ENCODE data around the gene ITIH3. TPM values are rescaled to one million over a fixed set of nuclear protein-coding genes. Genes with fewer than 3 reads are reported as not detected.

Gene ITIH3
- total RNA-seq, 1 experiment from 2014 or later = not detected

DNA sequence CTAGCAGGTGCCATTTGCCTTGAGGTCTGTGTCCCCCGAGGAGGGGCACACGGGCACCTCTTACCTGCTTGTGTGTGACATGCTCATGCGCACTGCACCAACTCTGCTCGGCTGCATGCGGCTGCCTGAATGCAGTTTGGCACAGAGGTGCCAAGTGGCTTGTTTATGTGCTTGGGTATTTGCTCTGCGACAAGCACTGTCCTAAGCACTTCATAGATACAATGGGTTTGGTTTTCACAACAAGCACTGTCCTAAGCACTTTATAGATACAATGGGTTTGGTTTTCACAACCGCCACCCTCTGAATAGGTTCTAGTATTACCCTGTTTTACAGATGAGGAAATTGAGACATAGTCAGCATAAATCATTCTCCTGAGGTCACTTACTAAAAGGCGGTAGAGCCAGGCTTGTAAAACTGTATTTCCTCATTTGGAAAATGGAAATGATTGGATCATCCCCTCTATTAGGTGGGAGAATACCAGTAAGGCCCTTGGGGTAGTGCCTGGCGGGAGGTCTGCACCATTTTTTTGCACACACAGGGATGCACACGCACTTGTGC lies 35.4 kb downstream of the ITIH3 start:
- no peak overlapping the region for H3K4me3 ChIP-seq
- no peaks in the 10 kb centered on the region for H3K36me3 ChIP-seq
- DNase-seq = no peak
- H3K9me3 ChIP-seq = no peaks in the 10 kb centered on the region
- no peaks in the 10 kb centered on the region for H3K27me3 ChIP-seq

DNA sequence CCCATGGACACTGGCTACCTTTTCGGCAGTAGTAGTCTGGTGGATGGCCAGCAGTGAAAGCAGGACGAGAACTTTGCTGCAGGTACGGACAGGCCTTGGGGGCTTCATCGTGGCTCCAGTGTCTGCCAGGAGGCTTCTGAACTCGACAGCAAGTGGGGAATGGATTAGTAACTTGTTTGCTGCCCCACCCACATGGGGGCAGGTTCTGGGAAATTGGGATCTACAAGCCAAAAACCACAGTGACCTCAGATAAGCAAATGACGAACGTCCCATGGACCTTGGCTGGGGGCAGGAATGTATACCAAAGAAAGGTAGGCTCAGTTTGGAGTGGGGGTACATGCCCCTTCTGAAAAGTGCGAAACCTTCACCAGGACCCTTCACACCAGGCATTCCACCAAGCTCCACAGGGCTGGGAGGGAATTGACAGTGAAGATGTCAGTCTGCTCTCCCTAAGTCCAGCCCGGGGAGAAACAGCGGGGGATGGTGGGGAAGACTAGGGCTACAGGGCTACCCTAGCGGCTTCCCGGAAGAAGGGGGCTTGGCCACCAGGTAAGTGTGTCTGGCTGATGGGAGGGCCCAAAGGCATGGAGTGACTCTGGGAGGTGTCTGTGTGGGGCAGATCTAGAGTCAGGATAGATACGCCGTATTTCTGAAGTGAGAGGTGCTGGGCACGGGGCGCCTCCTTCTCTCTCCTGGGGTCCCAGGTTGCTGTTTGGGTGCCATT lies 36.1 kb downstream of the ITIH3 start, which contains the start of gene ITIH4:
TSS of gene ITIH4 (minus strand) at position 138 of the 724 bp plus-strand sequence. CDS start at position 108, 30 bp downstream.
- H3K9me3 ChIP-seq = no peaks in the 10 kb centered on the region
- no peak within 1 kb of the TSS for H3K4me3 ChIP-seq
- DNase-seq = no peak
- no peaks in the 10 kb centered on the region for H3K36me3 ChIP-seq
- H3K27me3 ChIP-seq = no peaks in the 10 kb centered on the region

DNA sequence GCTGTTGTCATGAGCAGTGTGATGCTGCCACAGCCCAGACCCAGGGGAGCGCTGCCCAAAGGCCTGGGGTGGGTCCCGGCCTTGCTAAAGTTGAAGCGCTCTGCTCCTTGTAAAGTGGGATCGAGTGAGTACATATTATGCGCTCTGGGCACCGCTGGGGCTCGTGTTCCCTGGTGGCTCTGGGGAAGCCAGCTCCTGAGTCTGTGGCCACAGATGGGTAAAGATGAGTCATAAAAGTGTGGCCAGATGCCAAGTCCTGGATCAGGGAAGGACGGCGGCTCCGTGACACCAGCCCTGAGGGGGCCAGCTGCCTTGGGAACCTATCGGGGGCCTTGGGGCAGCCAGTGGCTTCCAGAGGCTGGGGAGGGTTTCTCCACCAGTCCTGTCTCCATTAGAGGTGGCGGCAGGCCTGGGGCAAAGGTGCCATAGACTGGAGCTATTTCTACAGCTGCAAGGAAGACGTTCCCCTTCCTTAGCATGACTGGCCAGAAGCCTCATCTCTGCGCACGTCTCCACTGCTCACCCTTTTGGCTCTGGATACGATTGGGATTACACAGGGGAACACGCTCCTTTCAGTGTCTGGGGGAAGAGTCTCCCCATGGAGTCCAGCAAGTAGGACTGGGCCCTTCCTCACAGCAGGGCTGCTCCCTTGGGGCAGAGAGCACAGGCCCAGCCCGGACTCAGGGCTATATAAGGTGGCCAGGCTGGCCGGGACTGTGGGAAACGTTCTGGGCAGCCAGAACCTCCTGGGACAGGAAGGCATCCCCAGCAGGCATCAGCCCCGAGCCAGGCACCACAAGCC lies 37.1 kb downstream of the ITIH3 start:
- Histone ChIP-seq H3K27me3 (no peaks in the 10 kb centered on the region), H3K4me3 (no peak overlapping the region), H3K36me3 (no peaks in the 10 kb centered on the region), H3K9me3 (no peaks in the 10 kb centered on the region)
- peak; percentile 47 for DNase-seq

DNA sequence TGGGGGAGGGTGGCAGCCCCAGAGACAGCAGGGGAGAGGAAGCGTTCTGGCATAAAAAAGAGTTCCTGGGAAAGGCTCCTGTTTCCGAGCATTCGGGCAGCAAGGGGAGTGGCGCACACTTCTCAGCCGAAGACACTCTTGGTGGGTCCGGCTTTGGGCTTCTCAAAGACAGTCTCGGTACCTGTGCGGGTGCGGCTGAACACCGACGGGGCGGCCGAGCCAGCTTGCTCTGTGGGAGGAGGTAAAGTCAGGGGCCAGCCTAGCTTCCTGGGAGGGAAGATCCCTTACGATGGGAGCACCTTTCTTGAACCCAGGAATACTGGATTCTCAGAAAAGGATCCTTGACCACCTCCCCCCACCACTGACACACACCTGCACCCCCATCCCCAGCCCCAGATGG lies 38.6 kb downstream of the ITIH3 start:
- no peaks in the 10 kb centered on the region for H3K27me3 ChIP-seq
- H3K36me3 ChIP-seq = no peaks in the 10 kb centered on the region
- no peak for DNase-seq

DNA sequence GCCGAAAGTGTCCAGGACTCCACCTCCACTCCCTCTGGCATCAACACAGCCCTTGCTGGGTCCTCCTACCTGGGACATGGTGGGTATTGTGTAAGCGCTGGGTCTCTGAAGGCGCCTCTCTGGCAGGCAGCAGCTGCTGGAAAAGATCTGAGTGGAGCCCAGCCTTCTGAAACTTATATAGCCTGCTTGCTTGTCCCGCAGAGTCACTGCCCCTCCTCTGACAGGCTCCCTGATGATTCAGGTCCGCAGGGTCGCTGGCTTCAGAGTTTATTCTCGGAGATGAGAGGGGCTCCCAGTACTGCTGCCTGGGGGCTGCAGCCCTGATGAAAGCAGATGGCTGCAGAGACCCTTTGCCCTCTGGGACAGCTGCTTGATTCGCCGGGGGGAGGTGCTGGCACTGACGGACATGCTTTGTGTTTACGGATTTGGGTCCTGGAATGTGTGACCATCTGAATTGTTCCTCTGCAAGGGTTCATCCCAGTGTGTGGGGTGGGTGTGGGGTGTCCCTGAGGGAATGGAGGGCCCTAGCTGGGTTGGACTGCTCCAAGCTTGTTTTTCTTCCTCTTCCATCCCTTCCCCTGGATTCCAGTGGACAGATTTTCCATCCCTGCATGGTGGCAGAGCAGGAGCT lies 40.4 kb downstream of the ITIH3 start, which contains the start of gene MUSTN1:
TSS of gene MUSTN1 (minus strand) at position 149 of the 631 bp plus-strand sequence. CDS start at position 78, 71 bp downstream.
- no peak for DNase-seq
- Histone ChIP-seq H3K36me3 (no peaks in the 10 kb centered on the region), H3K9me3 (no peaks in the 10 kb centered on the region), H3K4me3 (no peak within 1 kb of the TSS), H3K27me3 (no peaks in the 10 kb centered on the region)

More for the DNA sequence above, 38.6 kb downstream of the ITIH3 start:
- H3K9me3 ChIP-seq = no peaks in the 10 kb centered on the region
- H3K4me3 ChIP-seq = no peak overlapping the region

DNA sequence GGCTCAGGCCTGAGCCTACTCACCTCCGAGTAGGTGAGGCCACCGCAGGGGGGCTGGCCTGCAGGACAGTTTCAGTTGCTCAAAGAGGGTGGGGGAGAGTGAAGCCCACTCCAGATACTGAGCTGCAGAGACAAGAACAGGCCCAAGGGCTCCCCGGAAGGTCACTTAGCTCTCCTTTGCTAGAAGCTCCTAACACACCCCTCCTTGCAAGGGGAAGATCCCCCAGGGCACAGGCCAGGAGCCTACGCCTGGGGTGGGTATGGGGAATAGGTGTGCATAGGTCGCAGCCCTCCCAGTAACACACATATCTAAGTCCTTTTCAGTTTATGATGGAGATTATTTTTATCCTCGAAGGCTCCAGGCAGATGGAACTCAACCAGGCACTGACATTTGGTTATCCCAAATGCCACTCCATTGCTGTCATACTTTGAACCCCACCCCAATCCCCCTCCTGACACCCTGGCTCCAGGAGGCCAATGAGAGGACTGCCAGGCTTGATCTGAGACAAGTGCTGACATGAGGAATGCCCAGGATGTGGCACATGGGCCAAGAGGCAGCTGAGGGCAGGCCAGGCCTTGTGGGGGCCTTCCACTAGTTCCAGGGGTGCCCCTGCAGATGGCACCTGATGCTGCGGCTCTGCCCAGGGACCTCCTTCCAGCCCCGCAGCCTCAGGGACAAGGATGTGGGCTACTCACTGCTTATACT lies 41.3 kb downstream of the ITIH3 start:
- Histone ChIP-seq H3K4me3 (no peak overlapping the region), H3K36me3 (no peaks in the 10 kb centered on the region), H3K27me3 (no peaks in the 10 kb centered on the region), H3K9me3 (no peaks in the 10 kb centered on the region)
- DNase-seq = no peak

DNA sequence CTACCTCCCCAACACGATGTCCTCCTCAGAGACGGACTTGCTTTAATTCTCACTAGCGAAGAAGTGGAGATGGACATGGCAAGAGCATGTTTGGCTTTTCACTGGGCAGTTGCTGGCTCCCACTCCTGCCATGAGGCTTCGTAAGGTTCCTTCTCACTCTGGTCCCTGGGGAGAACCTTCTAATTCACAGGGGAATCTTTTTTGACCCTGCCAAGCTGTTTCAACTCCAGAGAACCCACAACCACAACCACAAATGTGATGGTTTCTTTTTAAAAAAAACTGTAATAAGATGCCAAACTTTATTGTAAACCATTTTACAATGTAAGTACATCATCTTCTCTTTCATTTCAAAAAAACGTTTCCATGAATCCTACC lies 41.9 kb downstream of the ITIH3 start:
- no peaks in the 10 kb centered on the region for H3K36me3 ChIP-seq
- no peaks in the 10 kb centered on the region for H3K9me3 ChIP-seq
- H3K27me3 ChIP-seq = no peaks in the 10 kb centered on the region
- H3K4me3 ChIP-seq = no peak overlapping the region
- no peak for DNase-seq

DNA sequence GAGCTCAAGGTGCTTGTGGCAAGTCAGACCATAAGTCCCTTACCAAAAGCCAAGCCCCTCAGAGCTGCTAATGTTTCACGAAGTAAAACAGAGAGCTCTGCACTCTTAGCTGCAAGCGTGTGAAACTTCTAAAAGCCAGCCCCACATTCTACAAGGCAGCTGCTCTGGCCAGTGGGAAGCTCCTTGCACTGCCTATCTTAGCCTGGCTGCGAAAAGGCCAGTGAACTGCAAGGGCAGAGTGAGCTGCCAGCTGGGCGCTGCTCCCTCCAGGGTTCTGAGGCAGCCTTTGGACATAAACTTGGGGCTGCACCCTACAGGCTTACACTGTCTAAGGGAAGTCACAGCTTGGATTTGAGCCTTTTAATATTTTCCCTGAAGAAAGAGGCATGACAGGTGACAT lies 42.4 kb downstream of the ITIH3 start:
- no peak for DNase-seq
- Histone ChIP-seq H3K27me3 (no peaks in the 10 kb centered on the region), H3K4me3 (no peak overlapping the region), H3K36me3 (no peaks in the 10 kb centered on the region), H3K9me3 (no peaks in the 10 kb centered on the region)

DNA sequence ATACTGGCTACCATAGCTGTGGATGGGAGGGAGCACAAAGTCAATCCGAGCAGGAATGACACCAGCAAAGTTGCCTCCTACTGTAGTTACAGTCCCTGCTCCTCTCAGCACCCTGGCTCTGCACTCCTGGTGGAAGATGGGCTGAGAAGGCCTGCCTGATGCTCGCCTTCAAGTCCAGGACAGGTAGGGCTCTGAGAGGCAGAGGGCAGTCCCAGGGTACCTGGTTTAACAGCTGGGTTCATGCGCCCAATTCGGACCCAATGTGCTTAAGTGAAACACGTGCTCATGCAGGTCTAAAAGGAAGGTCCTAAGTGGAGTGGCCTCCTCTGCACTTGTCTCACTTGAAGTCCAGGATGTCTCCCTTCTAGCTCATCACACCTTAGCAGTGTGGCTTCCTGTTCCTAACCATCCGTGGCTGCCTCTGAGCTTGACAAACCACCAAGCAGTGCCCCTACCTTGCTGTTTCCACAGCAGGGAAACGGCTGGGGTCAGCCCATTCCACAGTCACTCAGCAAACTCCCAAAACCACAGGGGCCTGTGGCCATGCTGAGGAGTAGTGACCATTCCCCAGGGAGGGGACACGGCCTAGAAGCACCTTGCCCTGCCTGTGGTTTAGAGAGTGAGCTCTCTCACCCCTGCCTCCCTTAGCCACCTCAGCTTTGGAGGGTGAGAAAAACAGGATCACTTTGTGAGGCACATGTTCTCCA lies 44.1 kb downstream of the ITIH3 start:
- Histone ChIP-seq H3K36me3 (no peaks in the 10 kb centered on the region), H3K9me3 (no peaks in the 10 kb centered on the region), H3K27me3 (no peaks in the 10 kb centered on the region), H3K4me3 (no peak overlapping the region)
- DNase-seq = no peak

DNA sequence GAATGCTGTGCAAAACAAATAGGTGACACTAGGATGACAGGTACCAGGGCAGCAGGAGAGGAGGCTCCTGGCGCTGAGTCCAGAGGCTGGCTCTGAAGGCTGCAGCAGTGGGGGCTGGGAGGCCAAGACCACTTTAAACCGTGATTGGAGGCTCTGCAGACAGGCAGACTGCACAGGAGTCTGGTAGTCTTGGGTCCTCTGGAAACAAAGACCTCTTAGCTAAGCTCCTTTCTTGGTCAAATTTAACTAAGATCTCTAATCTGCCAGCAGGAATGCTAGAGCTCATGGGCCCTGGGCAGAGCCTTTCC lies 44.6 kb downstream of the ITIH3 start:
- no peaks in the 10 kb centered on the region for H3K27me3 ChIP-seq
- no peak for DNase-seq
- no peak overlapping the region for H3K4me3 ChIP-seq
- H3K36me3 ChIP-seq = no peaks in the 10 kb centered on the region
- no peaks in the 10 kb centered on the region for H3K9me3 ChIP-seq

DNA sequence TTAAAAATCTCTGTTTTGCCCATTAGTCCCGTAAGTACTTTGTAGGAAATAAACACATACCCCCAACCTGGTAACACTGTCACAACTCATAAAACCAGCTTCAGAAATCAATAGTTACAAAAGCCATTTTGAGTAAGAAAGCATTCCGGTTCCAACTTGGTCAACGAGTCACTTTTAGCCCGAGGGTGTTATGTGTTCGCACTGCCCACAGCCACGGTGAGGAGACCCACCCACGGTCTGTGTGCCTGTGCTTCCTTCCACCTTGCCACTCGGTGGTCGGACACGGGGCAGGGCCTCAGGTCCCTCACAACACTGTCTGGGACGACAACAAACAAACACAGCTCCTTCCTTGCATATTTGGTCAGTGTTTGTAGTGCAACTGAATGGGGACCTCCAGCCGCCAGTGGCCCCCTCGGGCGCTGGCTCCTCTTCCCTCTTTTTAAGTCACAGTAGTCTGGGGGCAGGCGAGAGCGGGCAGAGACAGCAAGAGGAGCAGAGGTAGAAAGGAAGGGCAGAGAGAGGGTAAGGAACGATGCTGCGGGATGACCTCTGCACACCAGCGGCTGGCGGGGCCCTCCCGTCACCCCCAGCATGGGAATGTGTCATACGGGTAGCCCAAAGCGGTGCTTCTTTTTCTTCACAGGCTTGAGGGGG lies 45.4 kb downstream of the ITIH3 start:
- no peak overlapping the region for H3K4me3 ChIP-seq
- H3K9me3 ChIP-seq = no peaks in the 10 kb centered on the region
- no peaks in the 10 kb centered on the region for H3K27me3 ChIP-seq
- no peaks in the 10 kb centered on the region for H3K36me3 ChIP-seq
- no peak for DNase-seq

DNA sequence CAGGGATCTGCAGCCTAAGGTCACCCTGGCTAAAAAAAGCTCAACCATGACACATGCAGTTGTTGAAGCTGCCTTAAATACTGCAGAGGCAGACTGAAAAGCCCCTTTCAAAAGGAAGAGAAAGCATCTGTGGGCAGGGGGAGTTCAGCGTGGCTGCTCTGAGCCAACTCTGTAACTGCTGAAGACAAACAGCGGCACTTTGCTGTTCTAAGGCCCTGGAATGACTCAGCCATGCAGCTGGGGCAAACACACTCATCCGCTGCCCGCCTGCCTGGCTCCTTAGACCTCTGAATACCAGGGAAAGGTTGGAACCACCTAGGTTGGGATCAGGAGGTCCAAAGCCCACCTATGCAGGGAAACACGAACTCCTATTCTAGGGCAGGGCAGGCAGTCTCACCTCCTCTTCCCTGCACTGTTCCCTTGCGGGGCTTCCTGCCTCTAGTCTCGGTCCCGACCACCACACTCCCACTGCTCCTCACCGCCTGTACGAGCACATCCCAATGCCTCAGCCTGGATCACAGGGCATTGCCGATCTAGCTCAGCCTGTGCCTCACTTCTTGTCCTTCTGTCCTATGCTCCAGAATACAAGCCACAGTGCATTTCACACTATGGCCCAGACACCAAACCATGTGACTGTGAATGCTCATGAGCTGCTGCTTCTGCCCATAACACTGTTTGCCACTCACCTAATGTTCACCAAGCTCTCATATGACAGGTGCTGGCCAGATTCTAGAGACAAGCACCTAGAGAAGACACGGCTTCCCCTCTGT lies 46.8 kb downstream of the ITIH3 start:
- DNase-seq = no peak
- Histone ChIP-seq H3K27me3 (no peaks in the 10 kb centered on the region), H3K36me3 (no peaks in the 10 kb centered on the region), H3K4me3 (no peak overlapping the region), H3K9me3 (no peaks in the 10 kb centered on the region)

DNA sequence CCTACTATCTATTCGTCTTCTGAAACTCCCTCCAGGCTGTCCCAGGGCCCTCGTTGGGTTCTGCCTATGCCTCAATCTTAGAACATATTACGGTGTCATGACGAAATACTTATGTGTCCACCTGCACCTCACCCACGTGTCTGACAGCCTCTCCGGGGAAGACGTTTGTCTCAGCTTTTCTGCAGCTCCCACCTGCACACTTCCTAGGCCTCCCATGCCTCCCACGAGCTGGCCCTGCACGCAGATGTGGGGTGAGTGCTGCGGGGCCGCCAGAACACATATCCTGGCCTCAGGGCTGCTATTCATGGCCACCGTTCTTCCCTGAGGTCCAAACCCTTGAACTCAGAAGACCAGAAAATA lies 47.4 kb downstream of the ITIH3 start:
- no peaks in the 10 kb centered on the region for H3K36me3 ChIP-seq
- no peak for DNase-seq
- no peaks in the 10 kb centered on the region for H3K27me3 ChIP-seq
- no peak overlapping the region for H3K4me3 ChIP-seq
- no peaks in the 10 kb centered on the region for H3K9me3 ChIP-seq

DNA sequence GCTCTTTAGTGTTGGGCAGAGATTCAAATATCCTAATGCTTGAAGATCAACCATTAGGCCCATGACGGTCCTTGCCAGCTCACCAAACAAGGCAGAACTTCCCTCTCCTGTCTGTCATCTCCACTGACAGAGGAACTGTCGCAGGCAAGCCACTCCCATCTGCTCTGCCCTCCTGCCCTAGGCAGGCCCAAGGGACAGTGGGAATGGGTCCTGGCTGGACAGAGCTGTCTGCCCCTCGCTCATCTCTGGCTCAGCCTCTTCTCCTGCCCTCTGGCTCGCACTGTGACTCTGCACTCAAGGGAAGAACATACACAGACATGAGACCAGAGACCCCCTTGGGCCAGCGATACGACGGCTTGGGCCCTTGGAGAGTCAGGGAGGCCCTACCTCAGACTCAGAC lies 47.8 kb downstream of the ITIH3 start:
- H3K36me3 ChIP-seq = no peaks in the 10 kb centered on the region
- no peak for DNase-seq
- no peaks in the 10 kb centered on the region for H3K9me3 ChIP-seq
- H3K27me3 ChIP-seq = no peaks in the 10 kb centered on the region
- no peak overlapping the region for H3K4me3 ChIP-seq

DNA sequence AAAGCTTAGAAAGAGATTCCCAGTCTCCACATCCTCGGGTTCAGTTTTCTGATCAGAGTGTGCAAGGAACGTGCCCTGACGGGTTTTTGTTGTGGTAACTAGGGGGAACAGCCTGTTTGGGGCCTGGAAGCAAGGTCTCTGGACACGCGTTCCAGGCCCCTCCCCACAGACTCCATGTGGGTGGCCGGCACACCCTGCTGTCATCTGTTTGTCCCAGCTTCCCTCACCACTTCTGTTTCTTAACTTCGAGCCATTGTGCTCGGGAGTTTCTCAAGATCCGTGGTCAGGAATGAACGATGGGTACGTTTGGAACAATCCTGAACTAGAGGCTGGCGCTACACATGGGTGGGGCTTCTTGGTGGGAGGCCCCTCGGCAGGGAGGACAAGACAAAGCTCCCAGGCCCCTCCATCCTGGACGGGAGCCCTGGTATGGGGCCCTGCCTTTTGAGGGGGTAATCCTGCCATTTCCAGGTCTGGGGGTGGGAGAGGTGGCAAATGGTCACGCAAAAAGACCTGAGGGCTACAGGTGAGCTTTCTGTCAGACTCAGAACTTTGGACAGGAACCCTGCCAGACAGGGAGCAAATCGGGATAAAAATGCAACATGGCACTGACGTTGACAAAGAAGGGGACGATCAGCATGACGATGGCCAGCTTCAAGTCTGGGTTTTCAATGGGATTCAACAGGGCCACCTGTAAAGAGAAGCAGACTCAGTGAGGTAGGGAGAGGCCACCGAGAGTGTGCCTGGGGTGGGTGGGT lies 48.7 kb downstream of the ITIH3 start:
- no peak overlapping the region for H3K4me3 ChIP-seq
- no peaks in the 10 kb centered on the region for H3K36me3 ChIP-seq
- H3K27me3 ChIP-seq = no peaks in the 10 kb centered on the region
- DNase-seq = no peak
- no peaks in the 10 kb centered on the region for H3K9me3 ChIP-seq

Data from MG63 (cell line).